HEK293 (cell line): ENCODE results near the gene PPP3CA.

Experiments
- CTCF ChIA-PET: fragments of 350-600 bp; formaldehyde crosslinking; extraction: SDS; loops from one replicate; lab custom pipeline; 2021; ENCODE audit warnings: antibody characterized with exemption; lab: Yijun Ruan, JAX
- POLR2A ChIA-PET: fragments of 300-600 bp; formaldehyde crosslinking; extraction: SDS; loops from one replicate; lab custom pipeline; 2020; ENCODE audit warnings: antibody characterized with exemption, inconsistent platforms; lab: Yijun Ruan, JAX
- H3K27ac ChIP-seq: fragments of 200-500 bp; sonication (Bioruptor generic); 2 replicates; pipeline ENCODE4 v1.5.1; 2014; ENCODE audit warnings: low read depth, low read length, control low read depth, inconsistent platforms; ENCODE audit errors: extremely low read depth
- H3K36me3 ChIP-seq, 2 experiments: fragments of 200-500 bp in 1 of 2; sonication (Bioruptor generic) in 1 of 2; 1 replicate in 1 of 2; 2 replicates in 1 of 2; pipeline ENCODE4 v1.5.1; 2014 to 2017; ENCODE audit warnings: inconsistent platforms in 2 of 2, low read length in 2 of 2; ENCODE audit not compliant: control insufficient read depth in 2 of 2, insufficient read depth in 1 of 2
- H3K4me1 ChIP-seq: fragments of 200-500 bp; sonication (Bioruptor generic); 2 replicates; pipeline ENCODE4 v1.5.1; 2014; ENCODE audit warnings: mild to moderate bottlenecking, low read length, inconsistent platforms; ENCODE audit not compliant: control insufficient read depth, insufficient read depth
- H3K4me3 ChIP-seq: 2 replicates; pipeline ENCODE4 v1.5.1; 2011; ENCODE audit warnings: low read depth, mild to moderate bottlenecking, control low read depth, low read length, moderate library complexity
- H3K9me3 ChIP-seq: fragments of 200-500 bp; sonication (Bioruptor generic); 2 replicates; pipeline ENCODE4 v1.5.1; 2014; ENCODE audit warnings: low read depth, low read length, inconsistent platforms; ENCODE audit not compliant: control insufficient read depth, insufficient read depth
- MZF1 ChIP-seq: fragments of 450-650 bp; formaldehyde crosslinking; IDR thresholded peaks from 2 replicates; pipeline ENCODE4 v1.5.1; 2017; ENCODE audit warnings: missing biosample characterization, missing genetic modification characterization, borderline replicate concordance
- REPIN1 ChIP-seq: fragments of 450-650 bp; formaldehyde crosslinking; IDR thresholded peaks from 2 replicates; pipeline ENCODE4 v1.5.1; 2017; ENCODE audit warnings: missing biosample characterization, missing genetic modification characterization, low read depth
- ZBTB48 ChIP-seq: fragments of 450-650 bp; formaldehyde crosslinking; IDR thresholded peaks from 2 replicates; pipeline ENCODE4 v1.5.1; 2016; ENCODE audit warnings: missing biosample characterization, missing genetic modification characterization
- ZFHX2 ChIP-seq: fragments of 450-650 bp; formaldehyde crosslinking; conservative IDR thresholded peaks from 2 replicates; pipeline ENCODE4 v1.5.1; 2016; ENCODE audit warnings: missing biosample characterization, missing genetic modification characterization
- ZNF133 ChIP-seq: fragments of 450-650 bp; formaldehyde crosslinking; IDR thresholded peaks from 2 replicates; pipeline ENCODE4 v1.5.1; 2016; ENCODE audit warnings: missing biosample characterization, missing genetic modification characterization
- ZNF169 ChIP-seq: fragments of 450-650 bp; formaldehyde crosslinking; IDR thresholded peaks from 2 replicates; pipeline ENCODE4 v1.5.1; 2016; ENCODE audit warnings: missing biosample characterization, missing genetic modification characterization
- ZNF239 ChIP-seq: fragments of 450-650 bp; formaldehyde crosslinking; IDR thresholded peaks from 2 replicates; pipeline ENCODE4 v1.5.1; 2016; ENCODE audit warnings: missing biosample characterization, missing genetic modification characterization
- ZNF341 ChIP-seq: fragments of 450-650 bp; formaldehyde crosslinking; IDR thresholded peaks from 2 replicates; pipeline ENCODE4; 2016; ENCODE audit warnings: low read depth, missing biosample characterization, missing genetic modification characterization
- ZNF394 ChIP-seq: fragments of 450-650 bp; formaldehyde crosslinking; IDR thresholded peaks from 2 replicates; pipeline ENCODE4 v1.5.1; 2016; ENCODE audit warnings: missing biosample characterization, missing genetic modification characterization, mild to moderate bottlenecking, moderate library complexity, borderline replicate concordance
- ZNF623 ChIP-seq: fragments of 450-650 bp; formaldehyde crosslinking; IDR thresholded peaks from 2 replicates; pipeline ENCODE4 v1.5.1; 2016; ENCODE audit warnings: missing biosample characterization, missing genetic modification characterization
- ZNF658 ChIP-seq: fragments of 450-650 bp; formaldehyde crosslinking; IDR thresholded peaks from 2 replicates; pipeline ENCODE4; 2016; ENCODE audit warnings: missing biosample characterization, missing genetic modification characterization
- ZNF768 ChIP-seq: fragments of 450-650 bp; formaldehyde crosslinking; IDR thresholded peaks from 2 replicates; pipeline ENCODE4 v1.5.1; 2018; ENCODE audit warnings: missing biosample characterization, mild to moderate bottlenecking, missing genetic modification characterization
- TF ChIP-seq, protein P1 (sequence below): fragments of 450-650 bp; formaldehyde crosslinking; IDR thresholded peaks from 2 replicates; pipeline ENCODE4 v1.5.1; 2016; ENCODE audit warnings: missing biosample characterization, missing genetic modification characterization
- TF ChIP-seq, protein P2 (sequence below): fragments of 450-650 bp; formaldehyde crosslinking; IDR thresholded peaks from 2 replicates; pipeline ENCODE4 v1.5.0; 2017; ENCODE audit warnings: missing biosample characterization, missing genetic modification characterization, borderline replicate concordance
- TF ChIP-seq, protein P3 (sequence below): fragments of 450-650 bp; IDR thresholded peaks from 2 replicates; pipeline ENCODE4 v1.5.1; 2018; ENCODE audit warnings: missing biosample characterization, mild to moderate bottlenecking, missing genetic modification characterization
- TF ChIP-seq, protein P4 (sequence below): fragments of 450-650 bp; formaldehyde crosslinking; optimal IDR thresholded peaks from 2 replicates; pipeline ENCODE3; 2016; ENCODE audit warnings: missing biosample characterization, mild to moderate bottlenecking, missing genetic modification characterization
- TF ChIP-seq, protein P5 (sequence below): fragments of 450-650 bp; formaldehyde crosslinking; IDR thresholded peaks from 2 replicates; pipeline ENCODE4 v1.5.1; 2016; ENCODE audit warnings: missing biosample characterization, missing genetic modification characterization, low read depth
- TF ChIP-seq, protein P6 (sequence below): fragments of 450-650 bp; formaldehyde crosslinking; IDR thresholded peaks from 2 replicates; pipeline ENCODE4 v1.5.1; 2017; ENCODE audit warnings: missing biosample characterization, missing genetic modification characterization
- TF ChIP-seq, protein P7 (sequence below): fragments of 450-650 bp; formaldehyde crosslinking; IDR thresholded peaks from 2 replicates; pipeline ENCODE4 v1.5.1; 2016; ENCODE audit warnings: missing biosample characterization, missing genetic modification characterization

PPP3CA gene

DNA sequence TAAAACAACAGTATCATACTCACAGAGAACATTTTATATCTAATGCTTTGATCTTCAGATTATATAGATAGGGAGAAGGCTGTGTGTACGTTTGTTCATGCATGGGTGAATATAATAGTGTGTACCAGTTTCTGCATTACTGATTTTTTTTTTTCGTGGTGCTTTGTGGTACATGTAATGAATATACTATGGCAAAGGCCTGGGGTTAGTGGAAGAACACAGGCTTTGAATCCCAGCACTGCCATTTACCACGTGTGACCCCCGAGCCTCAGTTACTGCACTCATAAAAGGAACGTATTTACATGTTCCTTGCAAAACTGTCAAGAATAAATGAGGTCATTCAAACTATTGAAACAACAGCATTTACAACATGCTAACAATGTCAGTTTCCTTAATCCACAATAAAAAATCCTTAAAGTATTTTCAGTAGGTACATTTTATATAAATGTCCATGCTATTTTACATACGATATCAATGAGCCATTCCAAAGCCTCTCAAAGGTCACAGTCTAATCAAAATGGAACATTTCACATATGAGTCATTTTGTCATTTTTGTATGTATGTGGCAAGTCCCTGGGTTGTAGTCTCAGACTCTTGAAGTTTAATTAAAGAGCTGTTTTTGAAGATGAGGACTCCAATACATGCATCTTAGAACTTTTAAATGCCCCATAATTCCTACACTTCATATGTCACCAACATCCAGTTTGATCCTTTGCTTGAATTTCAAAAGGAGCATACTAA, 242.8 kb downstream of the PPP3CA start:
- ChIA-PET POLR2A (no interaction called here), CTCF (no interaction called here)
- Histone ChIP-seq H3K36me3 (no peaks in the 10 kb centered on the region), H3K27ac (no peak overlapping the region), H3K9me3 (no peaks in the 10 kb centered on the region), H3K4me1 (peaks cover 3% of the 10 kb centered on the region; the same call in 1 of the 2 replicates), H3K4me3 (no peak overlapping the region)
- TF ChIP-seq ZNF133 (tag by site-specific recombination) (no peak), ZBTB48 (tag by site-specific recombination) (no peak), ZNF394 (no peak), ZNF169 (tag by site-specific recombination) (no peak), ZNF768 (tag by site-specific recombination) (no peak), ZFHX2 (tag by site-specific recombination) (no peak), ZNF658 (tag by site-specific recombination) (no peak), ZNF623 (tag by site-specific recombination) (no peak), ZNF341 (no peak), MZF1 (tag by site-specific recombination) (no peak), REPIN1 (tag by site-specific recombination) (no peak), ZNF239 (tag by site-specific recombination) (no peak)
- TF ChIP-seq, protein P1, sequence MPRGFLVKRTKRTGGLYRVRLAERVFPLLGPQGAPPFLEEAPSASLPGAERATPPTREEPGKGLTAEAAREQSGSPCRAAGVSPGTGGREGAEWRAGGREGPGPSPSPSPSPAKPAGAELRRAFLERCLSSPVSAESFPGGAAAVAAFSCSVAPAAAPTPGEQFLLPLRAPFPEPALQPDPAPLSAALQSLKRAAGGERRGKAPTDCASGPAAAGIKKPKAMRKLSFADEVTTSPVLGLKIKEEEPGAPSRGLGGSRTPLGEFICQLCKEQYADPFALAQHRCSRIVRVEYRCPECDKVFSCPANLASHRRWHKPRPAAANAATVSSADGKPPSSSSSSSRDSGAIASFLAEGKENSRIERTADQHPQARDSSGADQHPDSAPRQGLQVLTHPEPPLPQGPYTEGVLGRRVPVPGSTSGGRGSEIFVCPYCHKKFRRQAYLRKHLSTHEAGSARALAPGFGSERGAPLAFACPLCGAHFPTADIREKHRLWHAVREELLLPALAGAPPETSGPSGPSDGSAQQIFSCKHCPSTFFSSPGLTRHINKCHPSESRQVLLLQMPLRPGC (tag by site-specific recombination): no peak
- TF ChIP-seq, protein P2, sequence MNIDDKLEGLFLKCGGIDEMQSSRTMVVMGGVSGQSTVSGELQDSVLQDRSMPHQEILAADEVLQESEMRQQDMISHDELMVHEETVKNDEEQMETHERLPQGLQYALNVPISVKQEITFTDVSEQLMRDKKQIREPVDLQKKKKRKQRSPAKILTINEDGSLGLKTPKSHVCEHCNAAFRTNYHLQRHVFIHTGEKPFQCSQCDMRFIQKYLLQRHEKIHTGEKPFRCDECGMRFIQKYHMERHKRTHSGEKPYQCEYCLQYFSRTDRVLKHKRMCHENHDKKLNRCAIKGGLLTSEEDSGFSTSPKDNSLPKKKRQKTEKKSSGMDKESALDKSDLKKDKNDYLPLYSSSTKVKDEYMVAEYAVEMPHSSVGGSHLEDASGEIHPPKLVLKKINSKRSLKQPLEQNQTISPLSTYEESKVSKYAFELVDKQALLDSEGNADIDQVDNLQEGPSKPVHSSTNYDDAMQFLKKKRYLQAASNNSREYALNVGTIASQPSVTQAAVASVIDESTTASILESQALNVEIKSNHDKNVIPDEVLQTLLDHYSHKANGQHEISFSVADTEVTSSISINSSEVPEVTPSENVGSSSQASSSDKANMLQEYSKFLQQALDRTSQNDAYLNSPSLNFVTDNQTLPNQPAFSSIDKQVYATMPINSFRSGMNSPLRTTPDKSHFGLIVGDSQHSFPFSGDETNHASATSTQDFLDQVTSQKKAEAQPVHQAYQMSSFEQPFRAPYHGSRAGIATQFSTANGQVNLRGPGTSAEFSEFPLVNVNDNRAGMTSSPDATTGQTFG (tag by site-specific recombination): no peak
- TF ChIP-seq, protein P3, sequence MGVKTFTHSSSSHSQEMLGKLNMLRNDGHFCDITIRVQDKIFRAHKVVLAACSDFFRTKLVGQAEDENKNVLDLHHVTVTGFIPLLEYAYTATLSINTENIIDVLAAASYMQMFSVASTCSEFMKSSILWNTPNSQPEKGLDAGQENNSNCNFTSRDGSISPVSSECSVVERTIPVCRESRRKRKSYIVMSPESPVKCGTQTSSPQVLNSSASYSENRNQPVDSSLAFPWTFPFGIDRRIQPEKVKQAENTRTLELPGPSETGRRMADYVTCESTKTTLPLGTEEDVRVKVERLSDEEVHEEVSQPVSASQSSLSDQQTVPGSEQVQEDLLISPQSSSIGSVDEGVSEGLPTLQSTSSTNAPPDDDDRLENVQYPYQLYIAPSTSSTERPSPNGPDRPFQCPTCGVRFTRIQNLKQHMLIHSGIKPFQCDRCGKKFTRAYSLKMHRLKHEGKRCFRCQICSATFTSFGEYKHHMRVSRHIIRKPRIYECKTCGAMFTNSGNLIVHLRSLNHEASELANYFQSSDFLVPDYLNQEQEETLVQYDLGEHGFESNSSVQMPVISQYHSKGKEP (tag by site-specific recombination): peak; percentile 77; the same call in 1 of the 2 replicates
- TF ChIP-seq, protein P4, sequence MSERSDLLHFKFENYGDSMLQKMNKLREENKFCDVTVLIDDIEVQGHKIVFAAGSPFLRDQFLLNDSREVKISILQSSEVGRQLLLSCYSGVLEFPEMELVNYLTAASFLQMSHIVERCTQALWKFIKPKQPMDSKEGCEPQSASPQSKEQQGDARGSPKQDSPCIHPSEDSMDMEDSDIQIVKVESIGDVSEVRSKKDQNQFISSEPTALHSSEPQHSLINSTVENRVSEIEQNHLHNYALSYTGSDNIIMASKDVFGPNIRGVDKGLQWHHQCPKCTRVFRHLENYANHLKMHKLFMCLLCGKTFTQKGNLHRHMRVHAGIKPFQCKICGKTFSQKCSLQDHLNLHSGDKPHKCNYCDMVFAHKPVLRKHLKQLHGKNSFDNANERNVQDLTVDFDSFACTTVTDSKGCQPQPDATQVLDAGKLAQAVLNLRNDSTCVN (tag by site-specific recombination): no peak
- TF ChIP-seq, protein P5, sequence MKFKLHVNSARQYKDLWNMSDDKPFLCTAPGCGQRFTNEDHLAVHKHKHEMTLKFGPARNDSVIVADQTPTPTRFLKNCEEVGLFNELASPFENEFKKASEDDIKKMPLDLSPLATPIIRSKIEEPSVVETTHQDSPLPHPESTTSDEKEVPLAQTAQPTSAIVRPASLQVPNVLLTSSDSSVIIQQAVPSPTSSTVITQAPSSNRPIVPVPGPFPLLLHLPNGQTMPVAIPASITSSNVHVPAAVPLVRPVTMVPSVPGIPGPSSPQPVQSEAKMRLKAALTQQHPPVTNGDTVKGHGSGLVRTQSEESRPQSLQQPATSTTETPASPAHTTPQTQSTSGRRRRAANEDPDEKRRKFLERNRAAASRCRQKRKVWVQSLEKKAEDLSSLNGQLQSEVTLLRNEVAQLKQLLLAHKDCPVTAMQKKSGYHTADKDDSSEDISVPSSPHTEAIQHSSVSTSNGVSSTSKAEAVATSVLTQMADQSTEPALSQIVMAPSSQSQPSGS (tag by site-specific recombination): peak; percentile 36; the same call in 1 of the 2 replicates
- TF ChIP-seq, protein P6, sequence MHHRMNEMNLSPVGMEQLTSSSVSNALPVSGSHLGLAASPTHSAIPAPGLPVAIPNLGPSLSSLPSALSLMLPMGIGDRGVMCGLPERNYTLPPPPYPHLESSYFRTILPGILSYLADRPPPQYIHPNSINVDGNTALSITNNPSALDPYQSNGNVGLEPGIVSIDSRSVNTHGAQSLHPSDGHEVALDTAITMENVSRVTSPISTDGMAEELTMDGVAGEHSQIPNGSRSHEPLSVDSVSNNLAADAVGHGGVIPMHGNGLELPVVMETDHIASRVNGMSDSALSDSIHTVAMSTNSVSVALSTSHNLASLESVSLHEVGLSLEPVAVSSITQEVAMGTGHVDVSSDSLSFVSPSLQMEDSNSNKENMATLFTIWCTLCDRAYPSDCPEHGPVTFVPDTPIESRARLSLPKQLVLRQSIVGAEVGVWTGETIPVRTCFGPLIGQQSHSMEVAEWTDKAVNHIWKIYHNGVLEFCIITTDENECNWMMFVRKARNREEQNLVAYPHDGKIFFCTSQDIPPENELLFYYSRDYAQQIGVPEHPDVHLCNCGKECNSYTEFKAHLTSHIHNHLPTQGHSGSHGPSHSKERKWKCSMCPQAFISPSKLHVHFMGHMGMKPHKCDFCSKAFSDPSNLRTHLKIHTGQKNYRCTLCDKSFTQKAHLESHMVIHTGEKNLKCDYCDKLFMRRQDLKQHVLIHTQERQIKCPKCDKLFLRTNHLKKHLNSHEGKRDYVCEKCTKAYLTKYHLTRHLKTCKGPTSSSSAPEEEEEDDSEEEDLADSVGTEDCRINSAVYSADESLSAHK (tag by site-specific recombination): 0 out of 2 replicates have a peak, but pooled peaks have one; percentile 9
- TF ChIP-seq, protein P7, sequence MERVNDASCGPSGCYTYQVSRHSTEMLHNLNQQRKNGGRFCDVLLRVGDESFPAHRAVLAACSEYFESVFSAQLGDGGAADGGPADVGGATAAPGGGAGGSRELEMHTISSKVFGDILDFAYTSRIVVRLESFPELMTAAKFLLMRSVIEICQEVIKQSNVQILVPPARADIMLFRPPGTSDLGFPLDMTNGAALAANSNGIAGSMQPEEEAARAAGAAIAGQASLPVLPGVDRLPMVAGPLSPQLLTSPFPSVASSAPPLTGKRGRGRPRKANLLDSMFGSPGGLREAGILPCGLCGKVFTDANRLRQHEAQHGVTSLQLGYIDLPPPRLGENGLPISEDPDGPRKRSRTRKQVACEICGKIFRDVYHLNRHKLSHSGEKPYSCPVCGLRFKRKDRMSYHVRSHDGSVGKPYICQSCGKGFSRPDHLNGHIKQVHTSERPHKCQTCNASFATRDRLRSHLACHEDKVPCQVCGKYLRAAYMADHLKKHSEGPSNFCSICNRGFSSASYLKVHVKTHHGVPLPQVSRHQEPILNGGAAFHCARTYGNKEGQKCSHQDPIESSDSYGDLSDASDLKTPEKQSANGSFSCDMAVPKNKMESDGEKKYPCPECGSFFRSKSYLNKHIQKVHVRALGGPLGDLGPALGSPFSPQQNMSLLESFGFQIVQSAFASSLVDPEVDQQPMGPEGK (tag by site-specific recombination): no peak
